ENCODE data around the gene POLR2E. TPM values are rescaled to one million over a fixed set of nuclear protein-coding genes. Genes with fewer than 3 reads are reported as not detected.

POLR2E gene
- total RNA-seq, 2 experiments from 2014 or later, result 45.8 to 49.0 TPM

- no peak overlapping the region for H3K27ac ChIP-seq (ENCODE audit: low read depth in 1 of 2, low read length in 2 of 2)
These were observed 46.8 kb upstream of the POLR2E start for GRCh38 chr19:1141944-1142343.

DNA sequence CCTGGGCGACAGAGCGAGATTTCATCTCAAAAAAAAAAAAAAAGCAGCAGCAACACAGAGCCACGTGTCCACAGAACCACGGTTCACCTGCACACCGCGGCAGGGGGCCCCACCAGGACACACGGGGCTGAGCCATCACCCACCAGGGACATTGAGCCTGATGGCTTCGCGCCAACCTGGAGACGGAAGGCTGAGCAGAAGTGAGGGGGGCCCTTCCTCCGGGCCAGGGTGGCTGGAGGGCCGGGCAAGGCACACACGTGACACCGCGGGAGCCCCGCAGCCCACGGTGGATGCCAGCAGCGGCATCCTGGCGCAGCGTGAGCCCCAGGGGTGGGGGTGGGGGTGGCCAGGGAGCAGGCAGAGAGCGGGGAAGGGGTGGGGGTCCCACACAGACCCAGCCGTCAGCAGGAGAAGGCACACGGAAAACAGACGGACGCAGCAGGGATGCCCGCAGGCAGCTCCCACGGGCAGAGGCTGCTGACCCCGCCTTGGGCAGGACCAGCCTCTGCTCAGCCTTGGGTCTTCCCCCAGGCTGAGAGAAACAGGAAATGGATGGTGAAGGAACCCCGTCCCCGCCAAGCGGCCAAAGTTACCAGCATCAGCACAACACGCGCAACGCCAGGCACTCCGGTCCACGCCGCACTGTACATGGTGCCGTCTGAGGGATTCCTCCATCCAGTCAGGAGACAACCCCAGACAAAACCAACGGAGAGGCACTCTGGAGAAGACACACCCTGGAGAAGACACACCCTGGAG, 45.3 kb upstream of the POLR2E start:
- ChIA-PET POLR2A (no interaction called here), CTCF (no interaction called here)
- no peak for DNase-seq
- Histone ChIP-seq H3K27ac (ENCODE audit: low read depth in 1 of 2, low read length in 2 of 2) (no peak overlapping the region), H3K9me3 (ENCODE audit: control insufficient read depth in 1 of 2, insufficient read depth in 1 of 2, low read length in 2 of 2) (peaks cover 0 to 16% of the 10 kb centered on the region in 2 experiments), H3K27me3 (ENCODE audit: control insufficient read depth in 1 of 2, insufficient read depth in 2 of 2, low read length in 2 of 2) (no peaks in the 10 kb centered on the region), H3K4me1 (ENCODE audit: insufficient read depth, low read length) (peaks cover 14% of the 10 kb centered on the region), H3K36me3 (ENCODE audit: insufficient read depth, low read length) (peaks cover 7% of the 10 kb centered on the region), H3K4me3 (ENCODE audit: low read length) (no peak overlapping the region)
- TF ChIP-seq, protein P1, sequence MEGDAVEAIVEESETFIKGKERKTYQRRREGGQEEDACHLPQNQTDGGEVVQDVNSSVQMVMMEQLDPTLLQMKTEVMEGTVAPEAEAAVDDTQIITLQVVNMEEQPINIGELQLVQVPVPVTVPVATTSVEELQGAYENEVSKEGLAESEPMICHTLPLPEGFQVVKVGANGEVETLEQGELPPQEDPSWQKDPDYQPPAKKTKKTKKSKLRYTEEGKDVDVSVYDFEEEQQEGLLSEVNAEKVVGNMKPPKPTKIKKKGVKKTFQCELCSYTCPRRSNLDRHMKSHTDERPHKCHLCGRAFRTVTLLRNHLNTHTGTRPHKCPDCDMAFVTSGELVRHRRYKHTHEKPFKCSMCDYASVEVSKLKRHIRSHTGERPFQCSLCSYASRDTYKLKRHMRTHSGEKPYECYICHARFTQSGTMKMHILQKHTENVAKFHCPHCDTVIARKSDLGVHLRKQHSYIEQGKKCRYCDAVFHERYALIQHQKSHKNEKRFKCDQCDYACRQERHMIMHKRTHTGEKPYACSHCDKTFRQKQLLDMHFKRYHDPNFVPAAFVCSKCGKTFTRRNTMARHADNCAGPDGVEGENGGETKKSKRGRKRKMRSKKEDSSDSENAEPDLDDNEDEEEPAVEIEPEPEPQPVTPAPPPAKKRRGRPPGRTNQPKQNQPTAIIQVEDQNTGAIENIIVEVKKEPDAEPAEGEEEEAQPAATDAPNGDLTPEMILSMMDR (IDR thresholded peaks at IDR 0.05), result no peak
- H3K27me3 Mint-ChIP-seq, result no peaks in the 10 kb centered on the region
- peaks cover 5% of the 10 kb centered on the region for H3K4me1 Mint-ChIP-seq (ENCODE audit: low read depth)
- ATAC-seq (ENCODE audit: poor library complexity), result no peak
- H3K4me3 Mint-ChIP-seq, result no peak overlapping the region
- H3K9me3 Mint-ChIP-seq, result no peaks in the 10 kb centered on the region
- peaks cover 35% of the 10 kb centered on the region for H3K36me3 Mint-ChIP-seq (ENCODE audit: low read depth)
- intact Hi-C loops (cut with DNase I, micrococcal nuclease), result no loop called here
- no peak overlapping the region for H3K27ac Mint-ChIP-seq

More at GRCh38 chr19:1141944-1142343, 46.8 kb upstream of the POLR2E start:
- peaks cover 40% of the 10 kb centered on the region for H3K36me3 Mint-ChIP-seq (ENCODE audit: low read depth)
- Histone ChIP-seq H3K27me3 (ENCODE audit: control insufficient read depth in 1 of 2, insufficient read depth in 2 of 2, low read length in 2 of 2) (no peaks in the 10 kb centered on the region), H3K36me3 (ENCODE audit: insufficient read depth, low read length) (peaks cover 16% of the 10 kb centered on the region), H3K4me1 (ENCODE audit: insufficient read depth, low read length) (no peaks in the 10 kb centered on the region), H3K9me3 (ENCODE audit: control insufficient read depth in 1 of 2, insufficient read depth in 1 of 2, low read length in 2 of 2) (peaks cover 0 to 16% of the 10 kb centered on the region in 2 experiments), H3K4me3 (ENCODE audit: low read length) (no peak overlapping the region)
- H3K27me3 Mint-ChIP-seq, result no peaks in the 10 kb centered on the region
- no peak for DNase-seq
- ATAC-seq (ENCODE audit: poor library complexity), result no peak
- H3K4me1 Mint-ChIP-seq (ENCODE audit: low read depth), result no peaks in the 10 kb centered on the region
- no peaks in the 10 kb centered on the region for H3K9me3 Mint-ChIP-seq
- ChIA-PET POLR2A (no interaction called here), CTCF (no interaction called here)
- H3K4me3 Mint-ChIP-seq, result no peak overlapping the region
- intact Hi-C loops (cut with DNase I, micrococcal nuclease), result no loop called here
- H3K27ac Mint-ChIP-seq, result no peak overlapping the region
- TF ChIP-seq, protein P1 (IDR thresholded peaks at IDR 0.05), result no peak

DNA sequence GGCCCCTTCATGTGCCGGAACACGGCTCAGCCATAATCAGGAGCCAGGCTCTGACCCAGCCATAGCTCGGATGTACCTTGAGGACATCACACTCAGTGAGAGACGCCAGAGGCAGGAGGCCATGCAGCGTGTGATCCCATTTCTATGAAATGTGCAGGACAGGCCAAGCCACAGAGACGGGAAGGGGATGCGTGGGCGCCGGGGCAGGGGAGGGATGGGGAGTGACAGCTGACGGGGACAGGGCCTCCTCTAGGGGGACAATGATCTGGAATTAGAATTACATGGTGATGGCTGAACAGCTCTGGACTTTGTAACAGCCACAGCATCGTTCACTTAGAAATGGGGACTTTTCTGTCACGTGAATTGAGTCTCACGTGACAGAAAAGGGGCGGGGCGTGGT, 44.0 kb upstream of the POLR2E start:
- no peak for DNase-seq
- H3K9me3 ChIP-seq (ENCODE audit: control insufficient read depth in 1 of 2, insufficient read depth in 1 of 2, low read length in 2 of 2), result peaks cover 0 to 13% of the 10 kb centered on the region in 2 experiments
- no peaks in the 10 kb centered on the region for H3K27me3 Mint-ChIP-seq
- no peaks in the 10 kb centered on the region for H3K27me3 ChIP-seq (ENCODE audit: control insufficient read depth in 1 of 2, insufficient read depth in 2 of 2, low read length in 2 of 2)
- intact Hi-C loops (cut with DNase I, micrococcal nuclease), result no loop called here
- H3K36me3 Mint-ChIP-seq (ENCODE audit: low read depth), result peaks cover 23% of the 10 kb centered on the region
- H3K4me1 ChIP-seq (ENCODE audit: insufficient read depth, low read length), result peaks cover 24% of the 10 kb centered on the region
- H3K27ac ChIP-seq (ENCODE audit: low read depth in 1 of 2, low read length in 2 of 2), result no peak overlapping the region
- no peak overlapping the region for H3K27ac Mint-ChIP-seq
- no peaks in the 10 kb centered on the region for H3K9me3 Mint-ChIP-seq
- ChIA-PET CTCF (no interaction called here), POLR2A (no interaction called here)
- no peak for ATAC-seq (ENCODE audit: poor library complexity)
- peaks cover 10% of the 10 kb centered on the region for H3K4me1 Mint-ChIP-seq (ENCODE audit: low read depth)
- no peak overlapping the region for H3K4me3 Mint-ChIP-seq
- H3K4me3 ChIP-seq (ENCODE audit: low read length), result no peak overlapping the region
- TF ChIP-seq, protein P1 (IDR thresholded peaks at IDR 0.05), result no peak
- H3K36me3 ChIP-seq (ENCODE audit: insufficient read depth, low read length), result peaks cover 6% of the 10 kb centered on the region

All from CD4-positive, alpha-beta T cell (primary cell).